HepG2 (cell line): ENCODE measurements around the gene MTF2. TPM values are rescaled to one million over a fixed set of nuclear protein-coding genes. Genes with fewer than 3 reads are reported as not detected.
A peak's percentile ranks its signal among the peaks of the same experiment; 100 is the strongest.

Experiments used
- ATAC-seq: fragments of 200-7000 bp; cut with Tn5 transposase; 3 replicates; pipeline ENCODE4 v1.9.1; 2020; ENCODE audit warnings: mild to moderate bottlenecking, moderate library complexity
- Bru-seq: library from RNA; stranded (reverse); fragments of 400-500 nt; gene quantifications from one replicate; lab custom pipeline; 2021; lab: Mats Ljungman, UMichigan
- BruChase-seq, 2 experiments: library from RNA; stranded (reverse); fragments of 400-500 nt; gene quantifications; one replicate each; lab custom pipeline; 2021; lab: Mats Ljungman, UMichigan
- BruUV-seq: library from RNA; stranded (reverse); fragments of 400-500 nt; replicated peaks from 2 replicates; lab custom pipeline; 2021; lab: Mats Ljungman, UMichigan
- CTCF ChIA-PET: fragments of 300-600 bp; formaldehyde crosslinking; extraction: SDS; loops from one replicate; lab custom pipeline; 2021; ENCODE audit warnings: low total read pairs, inconsistent platforms, low intra/inter-chr PET ratio; lab: Yijun Ruan, JAX
- POLR2A ChIA-PET: fragments of 350-600 bp; sonication (Branson Sonifier 250); formaldehyde crosslinking; loops from one replicate; lab custom pipeline; 2020; ENCODE audit warnings: antibody characterized with exemption, inconsistent platforms; lab: Yijun Ruan, JAX
- DNase-seq: peaks from one replicate; pipeline ENCODE4 v3.0.0-alpha.2; 2015; ENCODE audit warnings: low spot score
- FAIRE-seq: peaks from 3 replicates; lab custom pipeline; 2011; peaks lifted over from hg19 to GRCh38; lab: Jason Lieb, UNC
- H2AFZ ChIP-seq: one replicate; pipeline ENCODE4 v1.6.1; 2011; ENCODE audit warnings: low read length, inconsistent platforms
- H3K27ac ChIP-seq: fragments of 300-600 bp; 3 replicates; pipeline ENCODE4 v1.8.0; 2011; ENCODE audit warnings: mixed run types, mild to moderate bottlenecking, mixed read lengths, low read length, inconsistent platforms; ENCODE audit not compliant: insufficient read depth; ENCODE audit errors: extremely low read length
- H3K27me3 ChIP-seq, 2 experiments: fragments of 200-600 bp in 1 of 2; 2 replicates in 1 of 2; 3 replicates in 1 of 2; pipeline versions ENCODE4 v1.6.0 to v1.8.0; 2011; ENCODE audit warnings: low read length in 2 of 2, mild to moderate bottlenecking in 2 of 2, moderate library complexity in 2 of 2, inconsistent platforms in 1 of 2; ENCODE audit not compliant: insufficient read depth in 2 of 2, control insufficient read depth in 1 of 2
- H3K36me3 ChIP-seq, 2 experiments: fragments of 200-600 bp in 1 of 2; replicated peaks in 1 of 2; 2 replicates in 1 of 2; 3 replicates in 1 of 2; pipeline versions ENCODE4 v1.5.1 to v1.8.0; 2011; ENCODE audit warnings: low read length in 2 of 2, inconsistent platforms in 1 of 2; ENCODE audit not compliant: insufficient read depth in 2 of 2, control insufficient read depth in 1 of 2
- H3K4me1 ChIP-seq: 2 replicates; pipeline ENCODE4 v1.5.1; 2012; ENCODE audit warnings: low read length, inconsistent platforms; ENCODE audit not compliant: insufficient read depth
- H3K4me2 ChIP-seq: 2 replicates; pipeline ENCODE4 v1.6.0; 2011; ENCODE audit warnings: low read depth, low read length, inconsistent platforms
- H3K4me3 ChIP-seq, 3 experiments: fragments of 200-600 bp in 1 of 3; sonication (generic), shearing (Covaris generic) in 1 of 3; replicated peaks in 1 of 3; 2 replicates each; pipeline ENCODE4 v1.5.1; 2011 to 2016; ENCODE audit warnings: low read length in 3 of 3, inconsistent platforms in 2 of 3, low read depth in 2 of 3, mild to moderate bottlenecking in 2 of 3, control low read depth in 1 of 3, mixed read lengths in 1 of 3; ENCODE audit not compliant: insufficient read depth in 1 of 3
- H3K79me2 ChIP-seq: one replicate; pipeline ENCODE4 v1.6.1; 2011; ENCODE audit warnings: low read length, inconsistent platforms; ENCODE audit not compliant: insufficient read depth
- H3K9ac ChIP-seq: 2 replicates; pipeline ENCODE4 v1.6.0; 2011; ENCODE audit warnings: mild to moderate bottlenecking, low read depth, low read length, inconsistent platforms; ENCODE audit not compliant: insufficient read depth
- H3K9me3 ChIP-seq: 2 replicates; pipeline ENCODE4 v1.5.1; 2012; ENCODE audit warnings: mild to moderate bottlenecking, low read length
- H4K20me1 ChIP-seq: 2 replicates; pipeline ENCODE4 v1.6.0; 2011; ENCODE audit warnings: inconsistent platforms, mild to moderate bottlenecking, low read length, moderate library complexity; ENCODE audit not compliant: insufficient read depth
- ARNT2 ChIP-seq: sonication (generic); formaldehyde crosslinking; IDR thresholded peaks from 2 replicates; pipeline ENCODE4 v1.8.0; 2022; ENCODE audit warnings: mild to moderate bottlenecking, low read depth, missing genetic modification reagents, moderate library complexity
- CHD4 ChIP-seq: fragments of 200-600 bp; sonication (generic); IDR thresholded peaks from 2 replicates; pipeline ENCODE4 v1.7.0; 2017; ENCODE audit warnings: mild to moderate bottlenecking, low read length, borderline replicate concordance
- ERF ChIP-seq: IDR thresholded peaks from 2 replicates; pipeline ENCODE4 v1.6.1; 2018; ENCODE audit warnings: missing biosample characterization, missing genetic modification reagents
- HHEX ChIP-seq: IDR thresholded peaks from 2 replicates; pipeline ENCODE4 v1.6.1; 2016; ENCODE audit warnings: control low read depth
- POLR2AphosphoS5 ChIP-seq: IDR thresholded peaks from 2 replicates; pipeline ENCODE4 v1.6.1; 2012; ENCODE audit warnings: low read depth, low read length
- TAF1 ChIP-seq: sonication (generic); formaldehyde crosslinking; IDR thresholded peaks from 2 replicates; pipeline ENCODE4 v1.4.0; 2020; ENCODE audit warnings: missing genetic modification reagents
- YEATS2 ChIP-seq: sonication (generic); formaldehyde crosslinking; IDR thresholded peaks from 2 replicates; pipeline ENCODE4 v1.4.0; 2020; ENCODE audit warnings: missing genetic modification reagents, borderline replicate concordance
- ZBTB7B ChIP-seq: sonication (generic); formaldehyde crosslinking; IDR thresholded peaks from 2 replicates; pipeline ENCODE4 v1.4.0; 2020; ENCODE audit warnings: missing genetic modification reagents
- ZNF317 ChIP-seq: sonication (generic); formaldehyde crosslinking; IDR thresholded peaks from 2 replicates; pipeline ENCODE4 v1.5.0; 2020; ENCODE audit warnings: mild to moderate bottlenecking, missing genetic modification reagents
- ZNF496 ChIP-seq: sonication (generic); formaldehyde crosslinking; IDR thresholded peaks from 2 replicates; pipeline ENCODE4 v1.8.1; 2023; ENCODE audit warnings: mild to moderate bottlenecking, moderate library complexity, missing genetic modification reagents; ENCODE audit not compliant: insufficient replicate concordance
- ZNF597 ChIP-seq: sonication (generic); formaldehyde crosslinking; IDR thresholded peaks from 2 replicates; pipeline ENCODE4 v1.5.0; 2020; ENCODE audit warnings: missing genetic modification reagents
- WGBS: methylation state at CpG from one replicate; pipeline ENCODE4 v1.1.6; 2017; ENCODE audit warnings: low lambda C conversion rate; 5-methylcytosine and 5-hydroxymethylcytosine counted together
- in situ Hi-C: cut with HindIII; loops from 2 replicates; pipeline ENCODE4 v1.10.0; 2017; ENCODE audit warnings: low pct_unique_long_range_greater_than_20kb; ENCODE audit not compliant: extremely low pct_ligation_motif_present
- intact Hi-C: fragments of 100-400 bp; cut with micrococcal nuclease; formaldehyde crosslinking; loops from one replicate; pipeline ENCODE4 v1.10.0; 2022; ENCODE audit not compliant: unreplicated experiment
- long read RNA-seq, 2 experiments: library from RNA in 1 of 2; library from polyadenylated mRNA in 1 of 2; stranded (forward) in 1 of 2; unstranded in 1 of 2; transcript quantifications; one replicate each; pipeline ENCODE4 v2.0.0, GENCODE V29; 2019 to 2022
- polyA minus RNA-seq, 3 experiments: library from RNA; depleted of rRNA, polyadenylated mRNA; stranded (reverse); fragments of >200 nt; gene quantifications; 2 replicates each; pipeline ENCODE4 v1.2.3, GENCODE V29; 2011; ENCODE audit warnings: low replicate concordance in 1 of 3
- polyA plus RNA-seq, 8 experiments: library from polyadenylated mRNA; depleted of rRNA in 3 of 8; stranded (reverse) in 7 of 8; unstranded in 1 of 8; fragments of >200 nt; fragmentation: Illumina TruSeq in 4 of 8; extraction: Trizol in 4 of 8; gene quantifications; 2 replicates each; pipeline versions ENCODE4 v1.2.1 to v1.2.3, GENCODE V29; 2011 to 2016; ENCODE audit warnings: low read depth in 4 of 8, missing spikeins in 1 of 8, mixed read lengths in 1 of 8; ENCODE audit not compliant: insufficient read depth in 1 of 8
- total RNA-seq, 5 experiments: library from RNA; depleted of rRNA; stranded (reverse); fragments of >200 nt; fragmentation: Illumina TruSeq; extraction: Trizol; gene quantifications; 2 replicates each; pipeline ENCODE4 v1.2.3, GENCODE V29; 2016; ENCODE audit warnings: low read depth in 1 of 5
- TF ChIP-seq, protein P1 (sequence below): sonication (generic); formaldehyde crosslinking; IDR thresholded peaks from 2 replicates; pipeline ENCODE4 v1.8.0; 2022; ENCODE audit warnings: mild to moderate bottlenecking, missing genetic modification reagents; ENCODE audit not compliant: insufficient replicate concordance

MTF2 gene
- total RNA-seq (2016; rRNA removed; fragmentation: Illumina TruSeq; extraction: Trizol): 53.9 and 75.1 TPM in 2 replicates
- 9.8 and 10.6 TPM in 2 replicates for total RNA-seq (2016; cell fraction: cytosol; rRNA removed; fragmentation: Illumina TruSeq; extraction: Trizol; ENCODE audit: low read depth)
- 53.0 and 76.9 TPM in 2 replicates for total RNA-seq (2016; cell fraction: insoluble cytoplasmic fraction; rRNA removed; fragmentation: Illumina TruSeq; extraction: Trizol)
- 20.9 and 22.0 TPM in 2 replicates for total RNA-seq (2016; cell fraction: membrane; rRNA removed; fragmentation: Illumina TruSeq; extraction: Trizol)
- total RNA-seq (2016; cell fraction: nucleus; rRNA removed; fragmentation: Illumina TruSeq; extraction: Trizol): 50.0 and 51.5 TPM in 2 replicates
- 31.6 and 48.7 TPM in 2 replicates for polyA plus RNA-seq (2011; rRNA removed)
- 21.4 and 26.3 TPM in 2 replicates for polyA plus RNA-seq (2011; cell fraction: cytosol; rRNA removed)
- 15.3 and 16.2 TPM in 2 replicates for polyA plus RNA-seq (2011; cell fraction: nucleus; rRNA removed)
- 15.0 and 24.0 TPM in 2 replicates for polyA plus RNA-seq (2012)
- polyA plus RNA-seq (2016; cell fraction: cytosol; fragmentation: Illumina TruSeq; extraction: Trizol; ENCODE audit: low read depth): 1.7 and 1.9 TPM in 2 replicates
- 41.8 and 50.5 TPM in 2 replicates for polyA plus RNA-seq (2016; cell fraction: insoluble cytoplasmic fraction; fragmentation: Illumina TruSeq; extraction: Trizol; ENCODE audit: low read depth)
- 6.2 and 6.4 TPM in 2 replicates for polyA plus RNA-seq (2016; cell fraction: membrane; fragmentation: Illumina TruSeq; extraction: Trizol; ENCODE audit: low read depth)
- polyA plus RNA-seq (2016; cell fraction: nucleus; fragmentation: Illumina TruSeq; extraction: Trizol; ENCODE audit: insufficient read depth, low read depth): 37.1 and 45.5 TPM in 2 replicates
- 30.9 and 42.6 TPM in 2 replicates for polyA minus RNA-seq (2011; rRNA and poly(A)+ RNA removed; ENCODE audit: low replicate concordance)
- 17.9 and 20.3 TPM in 2 replicates for polyA minus RNA-seq (2011; cell fraction: cytosol; rRNA and poly(A)+ RNA removed)
- 88.8 and 102 TPM in 2 replicates for polyA minus RNA-seq (2011; cell fraction: nucleus; rRNA and poly(A)+ RNA removed)
- Bru-seq, nascent RNA: percentile 88 among the genes with signal in this experiment
- percentile 91 among the genes with signal in this experiment for BruChase-seq, experiment 1, labeled RNA remaining after a 6-hour chase
- BruChase-seq, experiment 2, labeled RNA remaining after a 2-hour chase: percentile 91 among the genes with signal in this experiment
- long read RNA-seq, experiment 1, full-length matches to known transcripts: 11 of 47 reads
- long read RNA-seq, experiment 1, partial matches to known transcripts: 18 of 47 reads
- long read RNA-seq, experiment 1, other reads (novel, unspliced or antisense): 18 of 47 reads
- long read RNA-seq, experiment 2, partial matches to known transcripts: 1 of 21 reads
- long read RNA-seq, experiment 2, other reads (novel, unspliced or antisense): 20 of 21 reads

DNA sequence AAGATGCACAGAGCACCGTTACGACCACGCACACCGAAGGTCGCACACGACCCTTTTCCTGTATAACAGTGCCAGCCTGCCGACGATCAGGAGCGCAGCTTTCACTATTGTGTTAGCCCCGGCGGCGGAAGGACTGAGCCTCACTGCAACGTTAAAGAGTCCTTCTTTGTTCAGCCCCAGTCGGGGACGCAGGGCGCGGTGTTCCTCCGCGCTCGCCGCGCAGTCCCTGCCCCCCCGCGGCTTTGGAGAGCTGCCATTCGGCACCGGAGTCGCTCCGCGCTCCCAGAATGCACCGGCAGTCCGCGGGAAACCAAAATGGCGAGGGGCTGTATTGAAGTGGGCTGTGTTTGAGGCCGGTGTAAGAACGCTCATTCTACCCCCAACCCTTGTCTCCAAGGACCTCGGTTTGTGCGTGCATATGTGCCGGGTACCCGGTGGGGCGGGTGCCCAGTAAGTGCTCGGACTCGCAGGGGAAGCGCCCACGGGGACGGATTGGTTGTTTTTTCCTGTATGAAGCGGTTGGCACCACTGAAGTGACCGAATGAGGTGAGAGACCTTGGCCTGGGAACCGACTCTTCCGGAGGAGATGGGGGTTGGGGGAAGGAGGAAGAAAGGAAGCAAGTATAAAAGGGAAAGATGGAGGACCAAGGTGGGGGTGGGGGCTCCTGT, at the start of gene MTF2:
Gene MTF2 (plus strand): TSS at position 298 of the 669 bp plus-strand sequence. CDS start 244 bp downstream, at position 542.
- H3K36me3 ChIP-seq: peaks cover 0 to 12% of the 10 kb centered on the region in 2 experiments; a peak in 1 of 5 replicates
- H3K4me1 ChIP-seq: peaks cover 43% of the 10 kb centered on the region
- peaks cover 51% of the 10 kb centered on the region for H3K79me2 ChIP-seq
- H3K9me3 ChIP-seq: peaks cover 8% of the 10 kb centered on the region
- H4K20me1 ChIP-seq: peaks cover 9% of the 10 kb centered on the region
- TSS peak; percentile 59 for BruUV-seq
- CTCF ChIA-PET: no interaction called here
- peak within 1 kb of the TSS; percentile 82 for H3K27ac ChIP-seq
- no peaks in the 10 kb centered on the region; a peak in 1 of 5 replicates for H3K27me3 ChIP-seq
- peak; percentile 90 for DNase-seq
- peak within 1 kb of the TSS; percentile 48 for H2AFZ ChIP-seq
- under 1% methylated on average over 37 of the region's 49 CpGs for WGBS
- peak within 1 kb of the TSS; percentile 90 for H3K9ac ChIP-seq
- in situ Hi-C loops: no loop called here
- peak within 1 kb of the TSS; percentile 71 to 85 (median 80) for H3K4me3 ChIP-seq
- intact Hi-C loops: no loop called here
- FAIRE-seq: peak; percentile 59
- POLR2A ChIA-PET: interaction anchor here (0.5 to 3.3 kb wide), 22 partner anchors 11 to 474 kb away, joined by 3 to 18 read pairs (median 4); partner anchors contain the start of genes DR1, EVI5 and RPL5
- peak; percentile 91 for ATAC-seq
- peak within 1 kb of the TSS; percentile 83 for H3K4me2 ChIP-seq
- TF ChIP-seq TAF1 (CRISPR knock-in tag) (peak; percentile 99), ARNT2 (CRISPR knock-in tag) (peak; percentile 99), POLR2AphosphoS5 (peak; percentile 98), ZBTB7B (CRISPR knock-in tag) (peak; percentile 98), YEATS2 (CRISPR knock-in tag) (peak; percentile 99), HHEX (CRISPR knock-in tag) (no peak; the same call in 1 of the 2 replicates), ZNF597 (peak; percentile 87; the same call in 1 of the 2 replicates), ZNF496 (CRISPR knock-in tag) (no peak), ERF (CRISPR knock-in tag) (peak; percentile 99), ZNF317 (CRISPR knock-in tag) (peak; percentile 94), CHD4 (no peak)
- TF ChIP-seq, protein P1, sequence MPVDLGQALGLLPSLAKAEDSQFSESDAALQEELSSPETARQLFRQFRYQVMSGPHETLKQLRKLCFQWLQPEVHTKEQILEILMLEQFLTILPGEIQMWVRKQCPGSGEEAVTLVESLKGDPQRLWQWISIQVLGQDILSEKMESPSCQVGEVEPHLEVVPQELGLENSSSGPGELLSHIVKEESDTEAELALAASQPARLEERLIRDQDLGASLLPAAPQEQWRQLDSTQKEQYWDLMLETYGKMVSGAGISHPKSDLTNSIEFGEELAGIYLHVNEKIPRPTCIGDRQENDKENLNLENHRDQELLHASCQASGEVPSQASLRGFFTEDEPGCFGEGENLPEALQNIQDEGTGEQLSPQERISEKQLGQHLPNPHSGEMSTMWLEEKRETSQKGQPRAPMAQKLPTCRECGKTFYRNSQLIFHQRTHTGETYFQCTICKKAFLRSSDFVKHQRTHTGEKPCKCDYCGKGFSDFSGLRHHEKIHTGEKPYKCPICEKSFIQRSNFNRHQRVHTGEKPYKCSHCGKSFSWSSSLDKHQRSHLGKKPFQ (CRISPR knock-in tag): peak; percentile 94
